GM18870 (cell line): ENCODE data around the gene BACE2.
"Not testable (repeated sequence)": the region's sequence is repeated elsewhere in the genome, so short reads cannot be mapped to it uniquely, and the experiment has no call there.

ENCODE experiments used
- ATAC-seq: cut with Tn5 transposase; IDR thresholded peaks from one replicate; pipeline ENCODE4 v1.9.1; 2021; ENCODE audit warnings: moderate library complexity; ENCODE audit not compliant: unreplicated experiment

BACE2 gene

DNA sequence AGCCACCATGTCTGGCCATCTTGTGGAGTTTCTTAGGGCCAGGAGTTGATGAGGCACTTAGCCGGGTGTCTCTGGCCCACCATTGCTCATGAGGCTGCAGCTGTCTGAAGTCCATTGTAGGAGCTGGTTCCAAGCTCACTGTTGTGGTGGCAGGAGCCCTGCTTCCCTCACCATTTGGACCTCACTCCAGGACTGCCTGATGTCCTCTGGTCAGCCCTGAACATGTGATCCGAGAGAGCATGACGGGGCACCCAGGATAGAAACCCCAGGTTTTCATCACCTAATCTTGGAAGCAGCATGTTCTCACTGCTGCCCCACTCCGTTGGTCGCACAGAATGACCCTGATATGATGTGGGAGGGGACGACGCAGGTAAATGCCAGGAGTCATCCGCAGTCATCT lies 92.5 kb downstream of the BACE2 start:
- ATAC-seq: no peak

DNA sequence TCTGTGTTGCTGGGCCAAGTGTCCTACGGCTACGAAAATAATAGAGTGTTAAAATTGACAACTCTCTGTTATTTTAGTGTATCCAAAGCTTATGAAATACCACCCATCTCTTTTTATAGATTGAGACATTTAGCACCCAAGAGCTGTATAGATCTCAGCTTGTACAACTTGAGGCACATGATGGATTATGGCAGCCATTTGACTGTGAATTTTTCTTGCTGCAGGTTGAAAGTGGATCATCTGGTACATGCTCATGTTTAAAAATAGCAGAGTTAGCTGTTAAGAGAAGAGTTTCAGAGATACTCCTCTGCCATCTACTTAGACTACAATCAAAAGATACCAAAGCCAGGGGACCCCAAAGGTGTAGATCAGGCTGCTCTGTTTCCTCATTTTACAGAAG lies 99.4 kb downstream of the BACE2 start:
- no peak for ATAC-seq

DNA sequence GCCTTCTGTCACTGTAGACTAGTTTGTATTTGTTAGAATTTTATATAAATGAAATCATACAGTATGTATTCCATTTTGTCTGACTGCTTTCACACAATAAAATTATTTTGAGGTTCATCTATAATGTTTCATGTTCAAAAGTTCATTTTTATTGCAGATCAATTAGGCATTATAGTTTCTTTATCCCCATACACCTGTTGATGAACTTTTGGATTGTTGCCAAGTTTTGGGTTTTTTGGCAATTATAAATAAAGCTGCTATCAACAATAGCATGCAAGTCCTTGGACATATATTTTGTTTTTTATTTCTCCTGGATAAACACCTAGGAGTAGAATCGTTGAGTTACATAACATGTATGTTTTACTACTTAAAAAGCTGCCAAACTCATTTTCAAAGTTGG lies 101.6 kb downstream of the BACE2 start:
- no peak for ATAC-seq

DNA sequence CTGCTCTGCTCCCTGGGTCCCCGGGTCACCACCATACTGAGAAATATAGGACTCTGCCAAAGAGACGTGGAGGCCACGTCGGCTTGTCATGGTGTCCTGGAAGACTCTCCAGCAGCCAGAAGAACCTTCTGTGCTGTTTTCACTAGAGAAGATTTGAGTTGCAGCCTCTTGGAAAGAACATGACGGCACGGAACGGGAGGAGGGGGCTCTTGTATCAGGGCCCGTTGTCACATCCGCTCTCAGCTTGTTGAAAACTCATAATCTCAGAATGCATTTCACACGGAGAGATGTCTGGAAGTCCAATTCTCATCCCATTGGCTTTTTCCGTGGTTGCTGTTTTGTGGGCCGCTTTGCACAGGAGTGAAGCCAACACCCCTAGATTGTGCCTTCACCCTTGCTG lies 109.2 kb downstream of the BACE2 start:
- ATAC-seq: no peak

DNA sequence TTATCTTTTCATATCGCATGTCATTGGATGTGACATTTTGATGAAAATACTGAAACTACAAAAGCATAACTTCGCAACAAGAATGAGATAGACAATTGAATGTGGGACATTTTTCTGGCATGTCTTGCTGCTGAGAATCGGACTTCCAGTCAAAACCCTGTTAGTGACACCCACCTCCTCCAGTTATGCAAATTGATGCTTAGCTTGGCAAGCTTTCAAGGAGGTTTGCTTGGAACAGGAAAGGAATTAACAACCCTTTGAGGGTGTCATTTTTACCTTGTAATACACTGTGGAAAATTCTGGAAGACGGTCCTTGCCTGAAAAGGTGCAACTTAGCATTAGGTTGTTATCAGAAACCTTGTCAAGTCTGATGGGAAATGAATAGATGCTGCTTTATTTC lies 109.9 kb downstream of the BACE2 start:
- no peak for ATAC-seq

DNA sequence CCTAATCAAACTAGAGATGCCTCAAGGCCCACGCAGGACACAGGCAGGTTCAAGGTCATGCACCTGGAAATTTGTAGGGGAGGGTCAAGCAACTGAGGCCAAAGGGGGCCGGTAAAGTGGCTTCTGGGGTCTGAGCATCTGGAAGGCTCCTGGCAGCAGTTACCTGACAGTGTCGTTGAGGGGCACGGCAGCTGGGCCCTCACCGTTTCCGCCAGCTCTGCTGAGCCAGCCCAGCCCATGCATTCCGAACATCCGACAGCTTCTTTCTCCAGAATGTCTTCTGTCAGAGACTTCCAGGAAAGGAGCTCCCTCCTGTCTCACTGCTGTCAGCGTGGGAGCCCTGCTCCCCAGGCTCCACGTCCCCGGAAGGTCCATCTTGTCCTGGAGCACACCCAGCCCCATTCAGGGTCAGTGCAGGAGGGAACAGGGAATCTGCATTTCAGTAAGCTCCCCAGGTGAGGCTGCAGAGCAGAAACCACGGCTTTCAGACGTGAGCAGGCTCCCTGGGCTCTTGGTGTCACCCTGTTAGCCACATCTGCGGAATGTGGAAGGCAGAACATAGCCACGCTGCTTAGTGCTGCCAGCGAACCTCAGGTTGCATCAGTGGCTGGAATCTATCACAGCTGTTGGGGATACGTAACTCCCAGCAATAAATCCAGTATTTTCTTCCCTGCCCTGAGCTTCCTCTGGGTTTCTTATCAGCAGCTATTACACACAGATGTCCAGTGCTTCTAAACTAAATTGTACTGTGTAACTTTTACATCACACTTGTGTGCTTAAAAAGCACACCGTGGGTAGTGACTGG lies 112.4 kb downstream of the BACE2 start:
- ATAC-seq: no peak

DNA sequence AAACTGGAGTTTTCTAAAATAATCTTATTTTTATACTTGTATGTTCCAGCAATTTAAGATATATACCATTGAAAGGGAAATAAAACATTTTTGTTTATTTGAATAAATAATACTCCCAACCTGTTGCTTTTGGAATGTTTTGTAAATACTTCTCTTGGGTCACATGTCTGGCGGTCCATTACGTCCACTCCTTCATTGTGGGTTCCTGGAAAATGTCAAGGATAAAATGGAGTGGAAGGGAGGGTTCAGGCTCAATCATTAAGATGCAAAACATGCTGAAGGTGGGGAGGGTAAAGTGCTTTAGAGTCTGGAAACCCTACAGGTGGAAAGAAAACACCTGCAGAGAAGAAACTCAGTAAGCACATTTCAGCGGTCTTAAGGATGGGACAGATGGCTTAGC lies 114.5 kb downstream of the BACE2 start:
- ATAC-seq: no peak

DNA sequence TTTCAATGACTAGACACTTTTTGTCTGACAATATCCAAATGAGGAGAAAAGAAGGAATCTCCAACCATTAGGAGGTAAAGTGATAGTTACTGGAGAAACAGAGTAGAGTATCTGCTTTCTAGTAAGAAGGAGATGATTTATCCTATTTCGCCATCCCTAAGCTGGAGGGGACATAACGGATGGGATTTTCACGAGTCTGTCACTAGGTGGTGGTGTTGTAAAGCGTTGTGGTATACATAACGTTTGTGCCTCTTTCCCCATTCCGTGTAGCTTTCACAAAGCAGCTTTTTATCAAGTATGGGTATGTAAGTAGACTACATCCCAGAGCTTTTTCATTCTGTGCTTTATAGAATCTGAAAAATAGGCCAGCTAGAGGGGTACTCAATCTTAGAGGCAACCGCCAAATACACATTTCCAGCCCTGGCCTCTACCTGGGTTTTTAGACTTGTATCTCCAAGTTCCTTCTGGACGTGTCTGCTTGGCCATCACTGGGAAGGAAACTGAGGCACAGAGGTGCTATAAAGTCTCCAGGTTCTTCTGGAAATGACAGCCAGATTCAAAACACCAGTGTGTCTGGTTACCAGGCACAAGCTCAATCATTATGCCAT lies 115.4 kb downstream of the BACE2 start:
- ATAC-seq: no peak

DNA sequence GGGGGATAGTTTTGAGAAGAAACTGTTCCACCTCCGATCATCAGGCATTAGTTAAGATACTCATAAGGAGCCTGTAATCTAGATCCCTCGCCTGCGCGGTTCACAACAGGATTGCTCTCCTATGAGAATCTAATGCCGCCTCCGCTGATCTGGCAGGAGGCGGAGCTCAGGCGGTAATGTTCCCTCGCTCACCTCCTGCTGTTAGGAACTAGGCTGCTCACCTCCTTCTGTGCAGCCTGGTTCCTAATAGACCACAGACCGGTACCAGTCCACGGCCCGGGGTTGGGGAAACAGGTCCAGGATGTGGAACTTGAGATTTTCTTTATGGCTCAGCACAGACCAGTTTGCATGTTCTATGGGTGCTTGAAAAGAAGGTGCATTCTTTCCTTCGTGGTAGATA lies 121.5 kb downstream of the BACE2 start:
- no peak for ATAC-seq

DNA sequence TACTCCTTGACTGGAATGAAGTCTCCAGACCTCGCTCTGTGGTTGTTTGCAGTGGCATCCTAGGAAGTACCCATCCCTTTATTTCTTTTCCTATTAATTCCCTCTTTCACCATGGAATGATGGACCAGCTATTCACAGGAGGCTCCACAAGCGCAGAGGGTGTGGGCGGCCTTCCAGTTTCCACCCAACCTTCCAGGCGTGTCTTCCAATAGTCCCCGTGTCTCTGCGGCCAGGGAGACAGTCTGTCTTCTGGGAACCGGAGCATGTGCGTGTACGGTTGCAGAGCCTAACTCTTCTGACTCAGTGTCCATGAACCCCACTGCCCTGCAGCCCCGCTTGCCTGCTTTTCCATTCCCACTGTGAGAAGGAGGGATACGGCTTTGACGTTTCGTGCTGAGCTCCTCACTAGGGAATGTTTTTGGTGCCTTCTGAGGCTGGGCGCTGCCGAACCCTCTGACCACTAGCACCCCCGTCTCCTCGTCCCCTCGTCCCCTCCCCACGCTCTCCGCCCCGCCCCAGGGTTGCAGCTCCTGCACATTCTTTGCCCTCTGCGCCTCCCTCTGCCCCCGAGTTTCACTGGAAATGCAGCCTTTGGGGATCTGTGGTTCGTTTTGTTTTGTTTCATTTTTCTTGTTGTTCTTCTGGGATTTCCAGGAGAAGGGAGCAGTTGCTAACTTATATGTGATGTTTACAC lies 122.3 kb downstream of the BACE2 start:
- no peak for ATAC-seq

DNA sequence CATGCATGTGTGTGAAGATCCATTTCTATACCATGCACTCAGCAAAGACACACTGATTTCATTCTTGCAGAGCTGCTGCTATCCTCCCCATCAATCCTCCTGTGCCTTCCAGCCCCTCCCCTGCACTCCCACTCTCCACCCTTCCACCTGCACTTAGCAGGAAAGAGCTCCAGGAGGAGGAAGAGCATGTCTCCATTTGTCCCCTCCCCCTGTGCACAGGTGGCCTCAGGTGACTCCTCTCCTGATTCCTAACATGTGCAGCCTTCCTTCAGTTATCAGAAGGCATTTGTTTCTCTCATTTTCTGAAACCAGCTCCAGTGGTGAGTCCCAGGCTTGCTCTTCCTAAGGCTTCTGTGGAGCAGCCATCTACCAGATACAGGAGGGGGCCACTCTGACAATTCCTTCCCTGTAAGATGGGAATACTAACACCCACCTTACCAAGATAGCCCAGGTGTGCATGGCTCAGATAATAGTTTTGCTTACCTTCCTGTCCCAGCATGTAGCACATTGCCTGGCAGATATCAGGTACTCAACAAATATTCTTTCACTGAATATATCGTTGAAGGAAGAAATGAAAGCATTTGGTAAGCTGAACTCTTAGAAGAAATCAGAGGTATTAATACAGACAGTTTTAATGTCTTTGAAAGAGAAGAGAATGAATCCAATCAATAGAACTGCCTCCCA lies 126.7 kb downstream of the BACE2 start:
- ATAC-seq: no peak

DNA sequence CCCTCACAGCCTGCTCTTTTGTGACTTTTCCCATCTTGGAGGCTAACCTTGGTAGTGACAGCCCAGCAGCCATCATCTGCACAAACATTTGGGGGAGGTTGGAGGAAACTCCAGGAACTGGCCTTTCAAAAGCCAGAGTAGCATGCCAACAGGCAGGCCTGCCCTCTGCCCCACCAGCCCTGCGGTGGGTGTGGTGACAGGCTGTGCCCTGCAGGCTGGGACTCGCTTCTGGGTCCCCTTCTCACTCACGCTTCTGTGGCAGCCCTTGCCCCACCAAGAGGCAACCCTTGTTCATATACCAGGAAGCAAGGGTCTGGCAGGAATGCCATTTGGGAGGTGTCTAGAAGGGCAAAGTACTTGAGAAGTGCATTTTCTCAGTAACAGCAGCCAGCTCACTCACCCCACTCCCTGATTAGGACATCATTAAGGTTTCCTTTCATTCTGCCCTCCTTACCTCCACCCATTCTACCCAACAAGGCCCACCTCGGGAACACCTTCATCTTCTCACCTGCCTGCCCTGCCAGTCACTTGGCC lies 127.8 kb downstream of the BACE2 start:
- ATAC-seq: no peak

DNA sequence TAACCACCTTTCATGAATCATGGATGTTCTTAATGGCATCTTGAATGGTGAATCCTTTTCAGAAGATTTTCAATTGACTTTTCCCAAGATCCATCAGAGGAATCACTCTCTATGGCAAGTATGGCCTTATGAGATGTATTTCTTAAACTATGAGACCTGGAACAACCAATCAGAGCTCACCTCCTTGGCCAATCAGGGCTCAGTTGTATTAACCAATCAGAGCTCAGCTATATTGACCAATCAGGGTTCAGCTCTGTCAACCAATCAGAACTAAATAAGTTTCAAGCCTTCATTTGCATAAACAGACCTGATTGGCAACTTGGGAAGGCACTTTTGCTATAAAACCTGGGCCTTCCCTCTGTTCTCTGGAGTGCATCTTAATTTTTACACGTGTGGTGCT lies 135.0 kb downstream of the BACE2 start:
- ATAC-seq: no peak

DNA sequence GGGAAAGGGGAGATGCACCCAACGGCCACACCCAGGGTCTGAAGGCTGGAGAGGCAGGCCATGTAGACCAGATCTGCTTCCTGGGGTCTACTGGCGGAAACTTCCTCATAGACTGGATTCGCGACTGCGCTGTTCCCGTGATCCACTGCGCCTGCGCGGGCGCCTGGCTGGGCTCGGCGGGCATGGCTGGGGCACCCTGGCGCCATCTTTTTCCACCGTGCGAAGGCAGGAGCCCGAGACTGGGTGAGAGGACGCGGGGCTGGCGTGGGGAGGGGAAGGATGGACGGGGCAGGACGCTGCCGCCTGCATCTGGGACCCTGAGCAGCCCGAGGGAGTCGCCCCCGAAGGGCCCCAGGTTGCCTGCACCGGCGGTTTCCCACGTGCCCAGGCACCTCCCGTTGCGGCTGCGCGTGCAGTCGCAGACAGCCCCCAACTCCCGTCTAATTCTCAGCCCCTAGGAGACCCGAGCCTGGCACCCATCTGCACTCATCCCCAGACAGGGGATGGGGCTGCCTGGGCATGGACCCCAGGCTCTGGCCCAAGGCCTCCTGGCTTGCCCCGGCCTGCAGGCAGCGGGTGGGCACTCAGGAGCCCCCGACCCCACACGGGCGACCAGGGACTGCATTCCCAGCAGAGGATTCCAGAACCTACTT lies 136.2 kb downstream of the BACE2 start:
- ATAC-seq: no peak

DNA sequence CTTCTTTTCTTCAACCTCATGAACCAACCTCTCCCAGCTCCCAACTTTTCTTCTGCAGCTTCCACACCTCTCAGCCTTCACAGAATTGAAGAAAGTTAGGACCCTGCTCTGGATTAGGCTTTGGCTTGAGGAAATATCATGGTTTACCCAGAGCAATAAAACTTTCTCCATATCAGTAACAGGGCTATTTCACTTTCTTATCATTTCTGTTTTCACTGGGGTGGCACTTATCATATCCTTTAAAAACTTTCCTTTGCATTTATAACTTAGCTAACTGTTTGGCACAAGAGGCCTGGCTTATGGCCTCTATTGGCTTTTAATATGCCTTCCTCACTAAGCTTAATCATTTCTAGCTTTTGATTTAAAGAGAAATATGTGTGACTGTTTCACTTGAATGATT lies 139.3 kb downstream of the BACE2 start:
- no peak for ATAC-seq

DNA sequence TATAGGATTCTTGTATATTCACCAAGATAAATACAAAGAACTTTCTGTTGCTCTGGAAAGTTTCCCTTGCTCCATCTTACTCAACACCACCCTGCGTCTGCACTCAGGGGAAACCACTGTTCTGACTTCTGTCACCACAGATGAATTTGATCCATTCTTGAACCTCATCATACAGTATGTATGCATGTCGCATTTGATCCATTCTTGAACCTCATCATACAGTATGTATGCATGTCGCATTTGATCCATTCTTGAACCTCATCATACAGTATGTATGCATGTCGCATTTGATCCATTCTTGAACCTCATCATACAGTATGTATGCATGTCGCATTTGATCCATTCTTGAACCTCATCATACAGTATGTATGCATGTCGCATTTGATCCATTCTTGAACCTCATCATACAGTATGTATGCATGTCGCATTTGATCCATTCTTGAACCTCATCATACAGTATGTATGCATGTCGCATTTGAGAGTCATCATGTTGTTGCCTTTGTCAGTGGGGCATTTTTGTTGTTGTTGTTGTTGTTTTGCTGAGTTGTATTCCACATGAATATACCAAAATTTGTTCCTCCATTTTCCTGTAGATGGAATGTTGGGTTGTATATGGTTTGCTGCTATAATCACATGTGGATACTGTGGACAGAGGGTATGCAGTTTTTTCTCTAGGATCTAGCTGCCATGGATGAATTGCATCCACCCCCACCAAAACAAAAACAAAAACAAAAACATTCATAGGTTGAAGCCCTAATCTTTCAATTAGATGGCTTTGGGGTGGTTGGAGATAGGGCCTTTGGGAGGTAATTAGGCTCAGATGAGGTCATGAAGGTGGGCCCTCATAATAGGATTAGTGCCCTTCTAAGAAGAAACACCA lies 145.6 kb downstream of the BACE2 start:
- not testable (repeated sequence) for ATAC-seq

DNA sequence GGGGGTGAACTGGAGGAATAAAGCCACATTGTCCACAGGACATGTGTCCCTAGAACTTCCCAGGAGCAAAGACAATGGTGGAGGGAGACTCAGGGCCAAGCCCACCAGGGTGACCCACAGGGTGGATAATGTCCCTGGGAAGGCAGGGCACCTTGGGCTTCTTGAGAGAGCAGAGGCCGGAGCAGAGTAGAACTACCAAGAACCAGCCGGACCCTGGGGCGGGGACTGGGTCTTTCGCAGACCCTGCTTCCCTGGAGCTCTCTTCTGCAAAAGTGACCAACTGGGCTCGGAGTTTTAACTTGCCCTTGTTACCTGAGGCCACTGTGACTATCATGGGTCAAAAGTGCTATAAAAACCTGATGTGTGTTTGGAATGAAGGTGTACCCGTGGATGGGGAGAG lies 147.8 kb downstream of the BACE2 start:
- ATAC-seq: no peak

DNA sequence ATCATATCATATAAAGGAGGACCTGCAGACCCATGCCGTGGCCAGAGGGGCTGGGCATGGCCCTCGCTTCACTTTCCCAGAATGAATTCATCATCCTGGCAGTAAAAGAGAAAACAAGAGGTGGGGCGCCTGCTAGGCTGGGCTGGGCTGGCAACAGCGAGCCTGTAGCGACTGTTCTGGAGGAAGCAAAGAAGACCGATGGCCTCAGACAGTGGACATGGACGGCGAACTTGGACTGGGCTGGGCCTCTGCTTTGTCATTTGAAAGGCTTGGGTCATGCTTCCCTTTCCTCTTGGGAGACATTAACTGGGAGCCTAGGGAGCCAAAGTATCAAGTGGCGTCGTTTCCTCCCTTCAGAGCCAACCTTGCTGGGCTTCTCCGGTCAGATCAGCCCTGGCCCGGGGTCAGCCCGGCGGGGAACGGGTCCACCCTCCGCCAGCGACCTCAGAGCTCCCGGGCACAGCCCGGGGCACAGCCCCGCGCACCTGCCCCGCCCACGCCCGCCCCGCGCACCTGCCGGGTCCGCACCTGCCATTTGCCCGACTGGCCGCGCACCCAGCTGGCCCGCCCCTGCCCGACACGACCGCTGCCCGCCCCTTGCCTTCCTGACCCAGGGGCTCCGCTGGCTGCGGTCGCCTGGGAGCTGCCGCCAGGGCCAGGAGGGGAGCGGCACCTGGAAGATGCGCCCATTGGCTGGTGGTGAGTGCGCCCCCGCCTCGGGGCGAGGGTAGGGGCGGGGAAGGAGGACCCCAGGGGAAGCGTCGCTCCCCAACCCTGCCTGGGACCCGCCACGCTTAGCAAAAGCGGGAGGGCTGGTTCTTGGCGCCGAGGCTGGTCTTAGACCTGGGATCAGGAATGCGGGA lies 148.5 kb downstream of the BACE2 start, which contains the start of gene FAM3B:
TSS of gene FAM3B (plus strand) at position 602 of the 863 bp plus-strand sequence. CDS start at position 681, 79 bp downstream.
- no peak for ATAC-seq

DNA sequence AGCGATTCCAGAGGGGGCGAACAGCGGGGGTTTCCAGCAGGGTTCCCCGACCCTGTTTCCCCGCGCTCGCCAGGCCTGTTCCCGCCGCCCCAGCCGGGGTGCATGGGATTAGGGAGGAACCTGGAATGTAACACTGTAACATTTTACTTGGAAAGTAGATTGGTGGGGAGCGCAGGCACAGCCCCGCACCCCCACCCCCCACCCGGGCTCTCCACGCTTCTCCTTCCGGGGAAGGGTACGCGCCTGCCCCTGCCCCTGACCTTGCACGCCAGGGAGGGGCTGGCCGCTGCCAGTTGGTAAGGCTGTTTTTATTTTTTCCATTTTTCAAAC lies 149.1 kb downstream of the BACE2 start:
- ATAC-seq: no peak
